Measurements from ENCODE around the gene RIPOR3.
"Not testable (repeated sequence)": the region's sequence is repeated elsewhere in the genome, so short reads cannot be mapped to it uniquely, and the experiment has no call there.

RIPOR3 gene

GRCh38 chr20:50571466-50571865 lies 119.9 kb downstream of the RIPOR3 start:
- ATAC-seq (no peak), DNase-seq (no peak)

GRCh38 chr20:50569864-50570836 lies 121.2 kb downstream of the RIPOR3 start:
- DNase-seq (no peak), ATAC-seq (peak; percentile 89)

GRCh38 chr20:50569487-50569863 lies 121.9 kb downstream of the RIPOR3 start:
- ATAC-seq, DNase-seq: not testable (repeated sequence)

GRCh38 chr20:50568549-50568942 lies 122.8 kb downstream of the RIPOR3 start:
- no peak for ATAC-seq
- no peak for DNase-seq

GRCh38 chr20:50567860-50568548 lies 123.3 kb downstream of the RIPOR3 start:
- ATAC-seq (no peak), DNase-seq (peak; percentile 26)

- DNase-seq (no peak), ATAC-seq (no peak)
These were observed 125.5 kb downstream of the RIPOR3 start for GRCh38 chr20:50565871-50566270.

GRCh38 chr20:50565383-50565782 lies 126.0 kb downstream of the RIPOR3 start:
- ATAC-seq (no peak), DNase-seq (no peak)

- DNase-seq (peak; percentile 27), ATAC-seq (peak; percentile 64)
These were observed 128.0 kb downstream of the RIPOR3 start for GRCh38 chr20:50563133-50563944.

- ATAC-seq (no peak), DNase-seq (no peak)
These were observed 129.1 kb downstream of the RIPOR3 start for GRCh38 chr20:50562262-50562701.

GRCh38 chr20:50561379-50562078 lies 129.8 kb downstream of the RIPOR3 start:
- DNase-seq, result peak; percentile 80

GRCh38 chr20:50560867-50561266 lies 130.5 kb downstream of the RIPOR3 start:
- ATAC-seq, result no peak
- DNase-seq, result no peak

More at GRCh38 chr20:50561379-50562078, 129.8 kb downstream of the RIPOR3 start:
- ATAC-seq, result peak; percentile 96

GRCh38 chr20:50559856-50560638 lies 131.3 kb downstream of the RIPOR3 start:
- no peak for ATAC-seq
- DNase-seq, result no peak

- no peak for ATAC-seq
- DNase-seq, result no peak
These were observed 132.2 kb downstream of the RIPOR3 start for GRCh38 chr20:50559149-50559548.

- DNase-seq (no peak), ATAC-seq (no peak)
These were observed 132.8 kb downstream of the RIPOR3 start for GRCh38 chr20:50558483-50558925.

GRCh38 chr20:50557549-50558134 lies 133.7 kb downstream of the RIPOR3 start:
- DNase-seq, result no peak
- ATAC-seq, result no peak

- ATAC-seq, result no peak
- DNase-seq, result no peak
These were observed 135.7 kb downstream of the RIPOR3 start for GRCh38 chr20:50555662-50556061.

GRCh38 chr20:50554694-50555579 lies 136.4 kb downstream of the RIPOR3 start:
- ATAC-seq, result peak; percentile 60
- no peak for DNase-seq

GRCh38 chr20:50552979-50553378 lies 138.4 kb downstream of the RIPOR3 start:
- DNase-seq (no peak), ATAC-seq (no peak)

GRCh38 chr20:50551288-50551687 lies 140.1 kb downstream of the RIPOR3 start:
- ATAC-seq, result peak; percentile 53

More at GRCh38 chr20:50551288-50551687, 140.1 kb downstream of the RIPOR3 start:
- DNase-seq, result no peak
